Measurements from ENCODE around the gene SMYD3. TPM values are rescaled to one million over a fixed set of nuclear protein-coding genes. Genes with fewer than 3 reads are reported as not detected.

SMYD3 gene
- total and polyA plus RNA-seq, 2 experiments from 2014 or later, result 30.8 to 68.5 TPM

DNA sequence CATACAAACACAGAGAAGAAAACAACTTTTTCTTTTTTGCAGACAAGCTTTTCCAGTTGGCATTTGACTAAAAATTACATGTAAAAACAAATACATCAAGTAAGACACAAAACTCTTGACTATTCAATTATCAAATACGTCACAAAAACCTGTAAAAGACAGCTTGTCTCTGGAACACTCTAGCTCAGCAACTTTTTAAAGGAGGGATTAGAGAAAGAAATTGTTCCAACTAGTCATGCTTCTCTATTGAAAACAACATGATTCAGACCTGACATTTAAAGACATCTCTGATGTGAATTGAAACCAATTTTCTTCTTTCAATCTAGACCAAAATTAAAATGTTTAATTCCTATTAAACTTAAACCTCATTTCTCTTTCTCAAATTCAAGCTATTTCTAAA, 30.3 kb downstream of the SMYD3 start:
- no peak overlapping the region for H2AFZ ChIP-seq
- H4K20me1 ChIP-seq (ENCODE audit: insufficient read depth, poor library complexity, severe bottlenecking), result no peaks in the 10 kb centered on the region
- no peak overlapping the region for H3K27ac ChIP-seq
- peaks cover 1% of the 10 kb centered on the region for H3K79me2 ChIP-seq
- no peak overlapping the region for H3K4me3 ChIP-seq
- no peaks in the 10 kb centered on the region for H3K36me3 ChIP-seq (replicated peaks; ENCODE audit: insufficient read depth, low read depth)
- H3K9me2 ChIP-seq (replicated peaks; ENCODE audit: insufficient read depth), result no peaks in the 10 kb centered on the region
- no peaks in the 10 kb centered on the region for H3K9me3 ChIP-seq (ENCODE audit: low read depth)
- DNase-seq (ENCODE audit: low spot score), result no peak
- no peak overlapping the region for H3K4me2 ChIP-seq
- no peaks in the 10 kb centered on the region for H3K27me3 ChIP-seq
- no peaks in the 10 kb centered on the region for H3K4me1 ChIP-seq (ENCODE audit: insufficient read depth)
- TF ChIP-seq EZH2phosphoT487 (IDR thresholded peaks at IDR 0.05; ENCODE audit: low read depth, severe bottlenecking, unreplicated experiment) (no peak), EZH2 (IDR thresholded peaks at IDR 0.05; ENCODE audit: borderline replicate concordance) (no peak)
- TF ChIP-seq, protein P1, sequence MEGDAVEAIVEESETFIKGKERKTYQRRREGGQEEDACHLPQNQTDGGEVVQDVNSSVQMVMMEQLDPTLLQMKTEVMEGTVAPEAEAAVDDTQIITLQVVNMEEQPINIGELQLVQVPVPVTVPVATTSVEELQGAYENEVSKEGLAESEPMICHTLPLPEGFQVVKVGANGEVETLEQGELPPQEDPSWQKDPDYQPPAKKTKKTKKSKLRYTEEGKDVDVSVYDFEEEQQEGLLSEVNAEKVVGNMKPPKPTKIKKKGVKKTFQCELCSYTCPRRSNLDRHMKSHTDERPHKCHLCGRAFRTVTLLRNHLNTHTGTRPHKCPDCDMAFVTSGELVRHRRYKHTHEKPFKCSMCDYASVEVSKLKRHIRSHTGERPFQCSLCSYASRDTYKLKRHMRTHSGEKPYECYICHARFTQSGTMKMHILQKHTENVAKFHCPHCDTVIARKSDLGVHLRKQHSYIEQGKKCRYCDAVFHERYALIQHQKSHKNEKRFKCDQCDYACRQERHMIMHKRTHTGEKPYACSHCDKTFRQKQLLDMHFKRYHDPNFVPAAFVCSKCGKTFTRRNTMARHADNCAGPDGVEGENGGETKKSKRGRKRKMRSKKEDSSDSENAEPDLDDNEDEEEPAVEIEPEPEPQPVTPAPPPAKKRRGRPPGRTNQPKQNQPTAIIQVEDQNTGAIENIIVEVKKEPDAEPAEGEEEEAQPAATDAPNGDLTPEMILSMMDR (IDR thresholded peaks at IDR 0.05; ENCODE audit: poor library complexity), result no peak
- WGBS (ENCODE audit: low lambda C conversion rate, missing lambda C conversion rate), result 37% methylated on average over 1 of the region's 1 CpG

GRCh38 chr1:246471688-246472087, 35.4 kb downstream of the SMYD3 start:
- H3K4me2 ChIP-seq, result no peak overlapping the region
- H2AFZ ChIP-seq, result no peak overlapping the region
- H3K4me3 ChIP-seq, result no peak overlapping the region
- H3K36me3 ChIP-seq (replicated peaks; ENCODE audit: insufficient read depth, low read depth), result no peaks in the 10 kb centered on the region
- H3K9me3 ChIP-seq (ENCODE audit: low read depth), result no peaks in the 10 kb centered on the region
- peaks cover 3% of the 10 kb centered on the region for H3K79me2 ChIP-seq
- H3K9me2 ChIP-seq (replicated peaks; ENCODE audit: insufficient read depth), result no peaks in the 10 kb centered on the region
- no peak overlapping the region for H3K27ac ChIP-seq
- TF ChIP-seq, protein P1 (IDR thresholded peaks at IDR 0.05; ENCODE audit: poor library complexity), result no peak
- no peaks in the 10 kb centered on the region for H3K4me1 ChIP-seq (ENCODE audit: insufficient read depth)
- H4K20me1 ChIP-seq (ENCODE audit: insufficient read depth, poor library complexity, severe bottlenecking), result no peaks in the 10 kb centered on the region
- no peak for DNase-seq (ENCODE audit: low spot score)
- WGBS (ENCODE audit: low lambda C conversion rate, missing lambda C conversion rate), result 88% methylated on average over 1 of the region's 1 CpG
- no peaks in the 10 kb centered on the region for H3K27me3 ChIP-seq

DNA sequence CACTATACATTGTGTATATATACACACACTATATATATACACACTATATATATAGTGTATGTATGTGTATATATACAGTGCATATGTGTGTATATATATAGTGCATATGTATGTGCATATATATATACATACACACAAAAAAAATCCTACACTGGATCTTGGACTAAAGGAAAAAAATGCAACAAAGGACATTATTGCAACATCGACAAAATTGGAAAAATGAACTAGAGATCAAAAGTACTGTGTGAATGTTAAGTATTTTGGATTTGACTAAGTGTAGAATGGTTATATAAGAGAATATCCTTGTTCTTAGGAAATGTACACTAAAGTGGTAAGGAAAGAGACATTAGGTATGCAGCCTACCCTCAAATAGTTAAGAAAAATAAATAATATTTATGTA, 36.5 kb downstream of the SMYD3 start:
- Histone ChIP-seq H3K4me3 (no peak overlapping the region), H3K27ac (no peak overlapping the region), H3K27me3 (no peaks in the 10 kb centered on the region), H3K4me1 (ENCODE audit: insufficient read depth) (no peaks in the 10 kb centered on the region), H3K9me2 (replicated peaks; ENCODE audit: insufficient read depth) (no peaks in the 10 kb centered on the region), H2AFZ (no peak overlapping the region), H3K9me3 (ENCODE audit: low read depth) (no peaks in the 10 kb centered on the region), H4K20me1 (ENCODE audit: insufficient read depth, poor library complexity, severe bottlenecking) (no peaks in the 10 kb centered on the region), H3K79me2 (peaks cover 3% of the 10 kb centered on the region), H3K36me3 (replicated peaks; ENCODE audit: insufficient read depth, low read depth) (no peaks in the 10 kb centered on the region), H3K4me2 (no peak overlapping the region)
- 93% methylated on average over 1 of the region's 1 CpG for WGBS (ENCODE audit: low lambda C conversion rate, missing lambda C conversion rate)
- TF ChIP-seq EZH2phosphoT487 (IDR thresholded peaks at IDR 0.05; ENCODE audit: low read depth, severe bottlenecking, unreplicated experiment), result no peak
- TF ChIP-seq, protein P1 (IDR thresholded peaks at IDR 0.05; ENCODE audit: poor library complexity), result no peak
- TF ChIP-seq EZH2 (IDR thresholded peaks at IDR 0.05; ENCODE audit: borderline replicate concordance), result no peak
- DNase-seq (ENCODE audit: low spot score), result no peak

DNA sequence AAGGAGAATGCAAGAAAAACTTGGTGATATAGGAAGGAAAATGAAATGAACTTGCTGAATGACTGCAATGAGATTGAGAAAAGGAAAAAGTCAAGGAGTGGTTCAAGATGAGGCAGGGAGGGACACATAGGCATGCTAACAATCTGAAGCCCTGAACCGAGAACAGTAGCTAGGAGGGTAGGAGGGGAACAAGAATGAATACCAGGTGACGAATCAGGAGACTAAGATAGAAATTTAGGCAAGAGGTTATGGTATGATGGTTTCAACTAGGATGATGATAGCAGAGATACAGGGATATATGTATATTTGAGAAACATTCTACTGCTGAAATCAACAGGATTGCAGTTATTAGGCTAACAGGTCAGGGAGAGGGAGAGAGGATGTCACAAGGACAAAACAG, 44.1 kb downstream of the SMYD3 start:
- no peak for DNase-seq (ENCODE audit: low spot score)
- Histone ChIP-seq H3K36me3 (replicated peaks; ENCODE audit: insufficient read depth, low read depth) (no peaks in the 10 kb centered on the region), H3K9me2 (replicated peaks; ENCODE audit: insufficient read depth) (no peaks in the 10 kb centered on the region), H3K4me3 (no peak overlapping the region), H3K27ac (no peak overlapping the region), H2AFZ (no peak overlapping the region), H3K27me3 (no peaks in the 10 kb centered on the region), H3K4me2 (no peak overlapping the region), H3K79me2 (no peaks in the 10 kb centered on the region), H4K20me1 (ENCODE audit: insufficient read depth, poor library complexity, severe bottlenecking) (no peaks in the 10 kb centered on the region), H3K9me3 (ENCODE audit: low read depth) (no peaks in the 10 kb centered on the region), H3K4me1 (ENCODE audit: insufficient read depth) (no peaks in the 10 kb centered on the region)
- 97% methylated on average over 2 of the region's 2 CpGs for WGBS (ENCODE audit: low lambda C conversion rate, missing lambda C conversion rate)
- TF ChIP-seq EZH2phosphoT487 (IDR thresholded peaks at IDR 0.05; ENCODE audit: low read depth, severe bottlenecking, unreplicated experiment) (no peak), EZH2 (IDR thresholded peaks at IDR 0.05; ENCODE audit: borderline replicate concordance) (no peak)
- TF ChIP-seq, protein P1 (IDR thresholded peaks at IDR 0.05; ENCODE audit: poor library complexity), result no peak

Measured in hepatocyte (in vitro differentiated cells).